Activated naive CD4-positive, alpha-beta T cell treated with anti-CD3 and anti-CD28 coated beads, Interleukin-2, amount 50 U/mL, for 24 hours (primary cell): ENCODE results near the gene IL11.

Source experiments
- H3K27ac Mint-ChIP-seq: one replicate; pipeline ENCODE4 v1.8.0; 2021; ENCODE audit warnings: mild to moderate bottlenecking, mixed read lengths
- H3K27me3 Mint-ChIP-seq: one replicate; pipeline ENCODE4 v1.8.0; 2021; ENCODE audit warnings: mixed read lengths
- H3K36me3 Mint-ChIP-seq: one replicate; pipeline ENCODE4 v1.8.0; 2021; ENCODE audit warnings: mixed read lengths
- H3K4me1 Mint-ChIP-seq: one replicate; pipeline ENCODE4 v1.8.0; 2021; ENCODE audit warnings: mixed read lengths
- H3K4me3 Mint-ChIP-seq: one replicate; pipeline ENCODE4 v1.8.0; 2021; ENCODE audit warnings: mild to moderate bottlenecking, mixed read lengths
- H3K9me3 Mint-ChIP-seq: one replicate; pipeline ENCODE4 v1.8.0; 2021; ENCODE audit warnings: mixed read lengths

Gene IL11

GRCh38 chr19:55352040-55352439, 18.2 kb downstream of the IL11 start:
- Mint-ChIP-seq H3K4me1 (peaks cover 17% of the 10 kb centered on the region), H3K4me3 (no peak overlapping the region), H3K27ac (no peak overlapping the region), H3K9me3 (no peaks in the 10 kb centered on the region), H3K36me3 (no peaks in the 10 kb centered on the region), H3K27me3 (peaks cover 25% of the 10 kb centered on the region)

- Mint-ChIP-seq H3K36me3 (no peaks in the 10 kb centered on the region), H3K9me3 (no peaks in the 10 kb centered on the region), H3K27me3 (peaks cover 25% of the 10 kb centered on the region), H3K4me1 (peaks cover 17% of the 10 kb centered on the region), H3K27ac (no peak overlapping the region), H3K4me3 (no peak overlapping the region)
Measured at GRCh38 chr19:55350620-55351315, 19.5 kb downstream of the IL11 start.

GRCh38 chr19:55348317-55349034, 21.8 kb downstream of the IL11 start:
- H3K36me3 Mint-ChIP-seq: no peaks in the 10 kb centered on the region
- peaks cover 19% of the 10 kb centered on the region for H3K27me3 Mint-ChIP-seq
- peaks cover 11% of the 10 kb centered on the region for H3K4me1 Mint-ChIP-seq
- H3K9me3 Mint-ChIP-seq: no peaks in the 10 kb centered on the region
- no peak overlapping the region for H3K4me3 Mint-ChIP-seq
- no peak overlapping the region for H3K27ac Mint-ChIP-seq

GRCh38 chr19:55347442-55348009, 22.7 kb downstream of the IL11 start:
- Mint-ChIP-seq H3K4me1 (peaks cover 2% of the 10 kb centered on the region), H3K27me3 (peaks cover 13% of the 10 kb centered on the region), H3K9me3 (no peaks in the 10 kb centered on the region), H3K4me3 (no peak overlapping the region), H3K27ac (no peak overlapping the region), H3K36me3 (no peaks in the 10 kb centered on the region)

GRCh38 chr19:55346725-55347441, 23.4 kb downstream of the IL11 start:
- Mint-ChIP-seq H3K36me3 (no peaks in the 10 kb centered on the region), H3K27ac (no peak overlapping the region)

GRCh38 chr19:55345818-55346724, 24.2 kb downstream of the IL11 start:
- H3K9me3 Mint-ChIP-seq: no peaks in the 10 kb centered on the region
- H3K27ac Mint-ChIP-seq: no peak overlapping the region
- H3K36me3 Mint-ChIP-seq: no peaks in the 10 kb centered on the region
- no peak overlapping the region for H3K4me3 Mint-ChIP-seq
- peaks cover 6% of the 10 kb centered on the region for H3K4me1 Mint-ChIP-seq
- peaks cover 2% of the 10 kb centered on the region for H3K27me3 Mint-ChIP-seq

More at GRCh38 chr19:55346725-55347441, 23.4 kb downstream of the IL11 start:
- Mint-ChIP-seq H3K27me3 (peaks cover 10% of the 10 kb centered on the region), H3K4me1 (no peaks in the 10 kb centered on the region), H3K9me3 (no peaks in the 10 kb centered on the region), H3K4me3 (no peak overlapping the region)

- no peak overlapping the region for H3K4me3 Mint-ChIP-seq
- peaks cover 11% of the 10 kb centered on the region for H3K4me1 Mint-ChIP-seq
- no peaks in the 10 kb centered on the region for H3K36me3 Mint-ChIP-seq
- no peak overlapping the region for H3K27ac Mint-ChIP-seq
- no peaks in the 10 kb centered on the region for H3K9me3 Mint-ChIP-seq
- no peaks in the 10 kb centered on the region for H3K27me3 Mint-ChIP-seq
Measured at GRCh38 chr19:55345101-55345817, 25.0 kb downstream of the IL11 start.

- Mint-ChIP-seq H3K27me3 (no peaks in the 10 kb centered on the region), H3K36me3 (no peaks in the 10 kb centered on the region), H3K4me1 (peaks cover 18% of the 10 kb centered on the region), H3K27ac (no peak overlapping the region), H3K9me3 (no peaks in the 10 kb centered on the region), H3K4me3 (no peak overlapping the region)
Measured at GRCh38 chr19:55344444-55344843, 25.8 kb downstream of the IL11 start.

GRCh38 chr19:55341595-55342531, 28.4 kb downstream of the IL11 start:
- Mint-ChIP-seq H3K4me1 (peaks cover 25% of the 10 kb centered on the region), H3K4me3 (peak overlapping the region; percentile 58), H3K9me3 (no peaks in the 10 kb centered on the region), H3K27me3 (no peaks in the 10 kb centered on the region), H3K27ac (peak overlapping the region; percentile 46), H3K36me3 (no peaks in the 10 kb centered on the region)

GRCh38 chr19:55341171-55341588, 29.1 kb downstream of the IL11 start:
- Mint-ChIP-seq H3K4me1 (peaks cover 25% of the 10 kb centered on the region), H3K9me3 (no peaks in the 10 kb centered on the region), H3K36me3 (no peaks in the 10 kb centered on the region), H3K4me3 (peak overlapping the region; percentile 83), H3K27ac (peak overlapping the region; percentile 46), H3K27me3 (peaks cover under 1% of the 10 kb centered on the region)

- peak overlapping the region; percentile 83 for H3K4me3 Mint-ChIP-seq
- H3K36me3 Mint-ChIP-seq: no peaks in the 10 kb centered on the region
- peaks cover 2% of the 10 kb centered on the region for H3K27me3 Mint-ChIP-seq
- H3K4me1 Mint-ChIP-seq: peaks cover 25% of the 10 kb centered on the region
- no peak overlapping the region for H3K27ac Mint-ChIP-seq
- no peaks in the 10 kb centered on the region for H3K9me3 Mint-ChIP-seq
Measured at GRCh38 chr19:55340784-55341147, 29.5 kb downstream of the IL11 start.

- Mint-ChIP-seq H3K4me1 (peaks cover 25% of the 10 kb centered on the region), H3K9me3 (no peaks in the 10 kb centered on the region), H3K27ac (peak overlapping the region; percentile 97), H3K4me3 (peak overlapping the region; percentile 99), H3K27me3 (peaks cover 2% of the 10 kb centered on the region), H3K36me3 (no peaks in the 10 kb centered on the region)
Measured at GRCh38 chr19:55339889-55340783, 30.1 kb downstream of the IL11 start.
